ENCODE results near the gene EWSR1.

Gene EWSR1

GRCh38 chr22:29311464-29312217, 43.6 kb downstream of the EWSR1 start:
- TF ChIP-seq NFIC (IDR thresholded peaks at IDR 0.05) = no peak
- TF ChIP-seq TCF12 (IDR thresholded peaks at IDR 0.05; ENCODE audit: low read depth) = no peak
- TF ChIP-seq TEAD4 (IDR thresholded peaks at IDR 0.05) = no peak
- TF ChIP-seq, protein P1, sequence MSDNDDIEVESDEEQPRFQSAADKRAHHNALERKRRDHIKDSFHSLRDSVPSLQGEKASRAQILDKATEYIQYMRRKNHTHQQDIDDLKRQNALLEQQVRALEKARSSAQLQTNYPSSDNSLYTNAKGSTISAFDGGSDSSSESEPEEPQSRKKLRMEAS (IDR thresholded peaks at IDR 0.05) = no peak
- no peak for TF ChIP-seq REST (IDR thresholded peaks at IDR 0.05; ENCODE audit: low read depth)
- no peak for TF ChIP-seq EP300 (IDR thresholded peaks at IDR 0.05; ENCODE audit: borderline replicate concordance)
- TF ChIP-seq YY1 (IDR thresholded peaks at IDR 0.05; ENCODE audit: low read depth) = no peak
- TF ChIP-seq TAF1 (IDR thresholded peaks at IDR 0.05; ENCODE audit: low read depth) = no peak
- no peak for TF ChIP-seq CREB1 (IDR thresholded peaks at IDR 0.05; ENCODE audit: low read depth)

- TF ChIP-seq CEBPB (IDR thresholded peaks at IDR 0.05) = no peak
- TF ChIP-seq YY1 (IDR thresholded peaks at IDR 0.05; ENCODE audit: low read depth) = no peak
- no peak for TF ChIP-seq TEAD4 (IDR thresholded peaks at IDR 0.05)
- TF ChIP-seq ZBTB7A (IDR thresholded peaks at IDR 0.05; ENCODE audit: low read depth) = no peak
- no peak for TF ChIP-seq EP300 (IDR thresholded peaks at IDR 0.05; ENCODE audit: borderline replicate concordance)
These were observed 44.4 kb downstream of the EWSR1 start for GRCh38 chr22:29312218-29313125.

GRCh38 chr22:29313126-29313575, 45.1 kb downstream of the EWSR1 start:
- no peak for TF ChIP-seq EP300 (IDR thresholded peaks at IDR 0.05; ENCODE audit: borderline replicate concordance)
- TF ChIP-seq, protein P2, sequence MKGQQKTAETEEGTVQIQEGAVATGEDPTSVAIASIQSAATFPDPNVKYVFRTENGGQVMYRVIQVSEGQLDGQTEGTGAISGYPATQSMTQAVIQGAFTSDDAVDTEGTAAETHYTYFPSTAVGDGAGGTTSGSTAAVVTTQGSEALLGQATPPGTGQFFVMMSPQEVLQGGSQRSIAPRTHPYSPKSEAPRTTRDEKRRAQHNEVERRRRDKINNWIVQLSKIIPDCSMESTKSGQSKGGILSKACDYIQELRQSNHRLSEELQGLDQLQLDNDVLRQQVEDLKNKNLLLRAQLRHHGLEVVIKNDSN (IDR thresholded peaks at IDR 0.05) = peak; percentile 39; the same call in 1 of the 2 replicates
- TF ChIP-seq, protein P1 (IDR thresholded peaks at IDR 0.05) = no peak

DNA sequence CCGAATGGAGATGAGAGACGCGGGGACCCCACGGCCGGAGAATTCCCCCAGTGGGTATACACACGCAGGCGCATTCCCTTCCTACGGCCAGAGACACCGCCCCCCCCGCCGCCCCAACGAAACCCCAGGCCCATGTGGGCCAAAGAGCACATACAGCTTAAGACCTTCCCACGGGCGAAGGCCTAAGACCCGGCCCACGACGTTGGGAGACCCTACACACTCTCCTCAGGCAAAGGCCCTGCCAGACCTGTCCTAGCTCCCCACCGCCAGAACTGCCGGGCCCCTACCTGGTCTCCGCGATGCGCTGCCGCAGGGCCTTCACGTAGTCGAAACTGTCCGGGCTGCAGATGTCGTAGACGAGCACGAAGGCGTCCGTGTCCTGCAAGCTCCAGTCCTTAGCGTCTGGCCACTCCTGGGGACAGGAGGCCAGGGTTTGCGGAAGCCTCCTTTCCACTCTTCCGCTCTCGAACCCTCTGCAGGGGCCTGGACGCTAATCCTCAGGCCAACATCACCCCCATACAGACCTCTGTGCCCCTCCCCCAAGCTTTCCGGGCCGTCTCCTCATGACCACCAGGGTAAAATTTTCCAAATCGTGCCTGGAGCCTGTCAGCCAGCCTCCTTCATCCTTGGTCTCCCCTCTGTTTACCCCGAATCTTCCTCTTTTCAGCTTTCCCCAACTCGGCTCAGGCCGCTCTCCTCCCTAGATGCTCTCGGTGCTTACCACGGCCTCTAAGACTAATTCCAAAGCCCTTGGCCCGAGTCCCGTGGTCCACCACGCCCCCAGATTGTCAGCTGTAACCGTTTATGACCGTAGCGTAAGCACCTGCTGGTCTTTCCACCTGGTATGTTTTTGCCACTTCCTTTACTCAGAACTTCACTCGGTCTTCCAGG, 45.8 kb downstream of the EWSR1 start:
- TF ChIP-seq TCF12 (IDR thresholded peaks at IDR 0.05; ENCODE audit: low read depth) = 0 out of 2 replicates have a peak, but pooled peaks have one; percentile 14
- TF ChIP-seq CREB1 (IDR thresholded peaks at IDR 0.05; ENCODE audit: low read depth) = no peak
- TF ChIP-seq, protein P2 (IDR thresholded peaks at IDR 0.05) = no peak
- 0 out of 2 replicates have a peak, but pooled peaks have one; percentile 22 for TF ChIP-seq NFIC (IDR thresholded peaks at IDR 0.05)

DNA sequence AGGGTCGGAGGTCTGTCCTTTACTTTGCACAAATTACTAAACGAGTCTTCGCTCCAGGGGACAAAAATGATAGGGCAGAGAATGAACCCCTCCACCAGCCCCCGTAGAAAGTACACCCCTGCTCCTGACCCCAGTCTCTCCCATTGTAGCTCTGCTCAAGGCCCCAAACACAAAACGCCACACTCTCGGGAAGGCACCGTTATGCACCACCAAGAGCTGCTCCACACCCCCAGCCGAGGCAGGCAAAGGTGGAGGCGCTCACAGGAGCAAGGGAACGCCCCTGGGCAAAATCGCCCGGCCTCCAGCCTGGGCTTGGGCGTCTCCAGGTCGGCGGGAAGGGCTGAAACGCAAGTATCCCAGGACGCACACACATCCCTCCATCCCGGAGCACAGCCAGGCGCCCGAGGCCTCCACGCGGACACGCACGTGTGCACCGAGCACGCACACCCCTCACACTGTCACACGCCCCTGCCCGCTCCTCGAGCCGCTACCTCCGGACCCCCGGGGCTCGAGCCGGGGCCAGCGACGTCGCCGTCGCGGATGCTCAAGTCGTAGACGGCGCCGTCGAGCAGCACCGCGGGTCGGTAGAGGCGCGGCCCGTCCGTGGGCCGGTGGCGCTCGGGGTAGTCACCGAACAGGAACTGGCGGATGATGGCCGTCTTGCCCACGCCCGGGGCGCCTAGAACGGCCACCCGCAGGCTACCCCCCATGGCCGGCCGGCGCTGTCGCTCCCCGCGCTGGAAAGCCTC, 46.6 kb downstream of the EWSR1 start:
- TF ChIP-seq ZBTB7A (IDR thresholded peaks at IDR 0.05; ENCODE audit: low read depth) = no peak
- TF ChIP-seq, protein P1 (IDR thresholded peaks at IDR 0.05) = peak; percentile 55

DNA sequence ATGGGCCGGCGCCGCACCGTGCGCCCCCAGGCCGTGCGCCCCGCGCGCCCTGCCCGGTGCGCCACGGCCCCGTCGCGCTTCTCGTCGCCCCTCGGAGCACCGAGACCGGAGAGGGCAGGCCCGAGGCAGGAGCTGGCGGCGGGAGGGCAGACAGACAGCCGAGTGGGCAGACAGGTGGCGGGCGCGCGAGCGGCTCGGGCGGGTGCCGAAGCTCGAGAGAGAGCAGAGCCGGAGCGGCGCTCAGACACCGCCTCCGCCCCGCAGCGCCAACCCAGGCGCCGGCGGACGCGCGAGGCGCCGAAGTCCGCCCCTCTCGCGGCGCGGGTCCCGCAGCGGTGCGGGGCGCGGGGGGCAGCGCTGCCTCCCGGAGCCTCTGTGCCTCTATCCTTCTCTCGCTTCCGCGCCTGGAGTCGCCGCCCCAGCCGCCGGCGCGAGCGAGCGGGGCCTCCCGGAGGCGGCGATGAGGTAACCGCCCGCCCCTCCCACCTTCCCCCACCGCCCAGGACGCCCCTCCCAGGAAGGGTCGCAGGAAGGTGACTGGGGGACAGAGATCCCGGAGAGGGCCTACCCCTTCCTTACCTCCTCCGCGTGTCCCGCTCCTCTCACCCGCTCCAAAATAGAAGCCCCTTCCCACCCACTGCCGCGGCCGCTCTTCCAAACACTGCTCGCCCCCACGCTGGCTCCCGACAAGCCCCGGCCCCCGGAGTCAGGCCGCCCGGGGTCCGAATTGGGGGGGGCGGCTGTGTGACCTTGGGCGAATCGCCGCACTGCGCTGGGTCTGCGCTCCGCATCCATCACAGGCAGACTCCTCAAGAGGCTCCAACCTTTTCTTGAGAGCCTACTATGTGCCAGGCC, 47.4 kb downstream of the EWSR1 start, which contains the start of gene RASL10A:
Gene RASL10A (minus strand): TSS at position 412 of the 855 bp plus-strand sequence. CDS start 451 bp downstream, outside the sequence.
- TF ChIP-seq EP300 (IDR thresholded peaks at IDR 0.05; ENCODE audit: borderline replicate concordance) = no peak
- no peak for TF ChIP-seq TCF12 (IDR thresholded peaks at IDR 0.05; ENCODE audit: low read depth)
- TF ChIP-seq, protein P2 (IDR thresholded peaks at IDR 0.05) = no peak
- TF ChIP-seq, protein P1 (IDR thresholded peaks at IDR 0.05) = peak; percentile 32; the same call in 1 of the 2 replicates
- TF ChIP-seq TAF1 (IDR thresholded peaks at IDR 0.05; ENCODE audit: low read depth) = no peak
- TF ChIP-seq ZBTB7A (IDR thresholded peaks at IDR 0.05; ENCODE audit: low read depth) = peak; percentile 45; the same call in 1 of the 2 replicates
